HG03045 (cell line): ENCODE measurements around the gene TAF1A.

Source experiments
- ATAC-seq: cut with Tn5 transposase; IDR thresholded peaks from one replicate; pipeline ENCODE4 v1.9.1; 2021; ENCODE audit warnings: mild to moderate bottlenecking, moderate library complexity; ENCODE audit not compliant: unreplicated experiment

TAF1A gene

DNA sequence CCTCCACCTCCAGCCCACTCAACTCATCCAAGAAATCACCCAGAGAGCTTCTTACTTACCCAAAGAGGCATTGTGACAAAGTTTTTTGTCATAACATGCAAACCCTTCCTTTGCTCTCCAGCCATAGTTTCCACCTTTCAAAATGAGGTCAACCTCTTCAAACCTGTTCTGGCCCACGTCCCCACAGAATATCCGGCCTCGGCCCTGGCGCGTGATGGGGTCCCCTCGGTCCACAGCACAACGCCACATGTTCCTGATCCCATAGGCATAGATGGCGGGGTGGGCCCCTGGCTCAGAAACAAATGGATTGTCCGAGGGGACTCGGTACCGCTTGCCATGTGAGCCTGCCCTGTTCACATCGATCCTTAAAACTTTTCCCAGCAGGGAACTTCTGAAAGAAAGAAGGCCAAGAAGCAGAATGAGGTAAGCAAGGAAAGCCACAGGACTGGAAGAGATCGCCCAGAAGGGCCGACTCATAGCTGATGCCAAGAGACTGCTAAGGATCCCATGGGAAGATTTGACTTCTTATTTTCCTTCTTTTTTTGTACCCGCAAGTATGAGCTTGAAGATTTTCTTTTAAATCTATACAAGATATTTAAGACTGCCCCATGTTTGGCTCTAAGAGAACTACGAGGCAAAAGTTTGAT, 49.7 kb downstream of the TAF1A start:
- ATAC-seq: no peak

DNA sequence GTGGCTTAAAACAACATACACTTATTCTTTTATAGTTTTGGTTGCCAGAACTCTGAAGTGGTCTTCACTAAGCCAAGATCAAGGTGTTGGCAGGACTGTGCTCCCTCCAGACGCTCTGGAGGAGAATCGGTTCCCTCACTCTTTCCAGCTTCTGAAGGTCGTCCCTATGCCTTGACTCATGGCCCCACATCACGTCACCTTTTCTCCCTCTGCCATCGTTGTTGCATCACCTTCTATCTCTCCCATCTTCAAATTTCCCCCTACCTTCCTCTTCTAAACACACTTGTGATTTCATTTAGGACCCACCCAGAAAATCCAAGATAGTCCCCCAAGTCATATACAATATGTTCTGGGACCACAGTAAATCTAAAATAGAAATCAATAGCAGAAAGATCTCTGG, 54.3 kb downstream of the TAF1A start:
- ATAC-seq: no peak

GRCh38 chr1:222530852-222531251, 58.9 kb downstream of the TAF1A start:
- no peak for ATAC-seq

DNA sequence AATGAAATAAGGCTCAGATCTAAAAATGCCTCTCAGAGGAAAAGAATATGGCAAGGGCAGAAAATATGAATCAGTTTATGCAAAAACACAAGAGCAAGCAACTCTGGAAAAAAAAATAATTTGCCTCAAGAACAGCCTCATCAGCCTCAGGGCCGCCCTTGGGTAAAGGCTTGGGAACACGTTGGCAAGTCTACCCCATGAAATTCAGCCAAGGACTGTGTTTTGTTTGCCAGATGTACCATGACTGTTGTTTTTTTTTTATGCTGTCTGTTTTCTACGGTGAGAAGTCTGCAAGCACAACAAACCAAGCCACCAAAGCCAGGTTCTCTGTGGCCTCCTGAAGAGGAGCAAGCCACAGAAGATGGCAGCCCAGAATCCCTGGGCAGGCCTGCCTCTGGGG, 59.8 kb downstream of the TAF1A start:
- no peak for ATAC-seq

- ATAC-seq: no peak
These were observed 60.6 kb downstream of the TAF1A start for GRCh38 chr1:222529181-222529580.

GRCh38 chr1:222525951-222526350, 63.8 kb downstream of the TAF1A start:
- no peak for ATAC-seq

GRCh38 chr1:222523852-222524251, 65.9 kb downstream of the TAF1A start:
- ATAC-seq: no peak

GRCh38 chr1:222522105-222522915, 67.4 kb downstream of the TAF1A start:
- no peak for ATAC-seq

GRCh38 chr1:222521299-222522104, 68.2 kb downstream of the TAF1A start:
- no peak for ATAC-seq
